SK-N-SH treated with all-trans-retinoic acid at 6 μM for 48 hours (cell line): Measurements from ENCODE around the gene KLHL17.

Experiments
- ARNTL ChIP-seq: fragments of 450-650 bp; formaldehyde crosslinking; IDR thresholded peaks from 2 replicates; pipeline ENCODE4 v1.5.0; 2020; ENCODE audit warnings: low read depth, mild to moderate bottlenecking, moderate library complexity, borderline replicate concordance
- BACH2 ChIP-seq: fragments of 250-450 bp; sonication (Bioruptor Pico); IDR thresholded peaks from 2 replicates; pipeline ENCODE4 v1.9.0; 2021; ENCODE audit warnings: mild to moderate bottlenecking, borderline replicate concordance
- CSRNP3 ChIP-seq: fragments of 250-450 bp; sonication (Bioruptor Pico); IDR thresholded peaks from 2 replicates; pipeline ENCODE4 v1.5.1; 2021; ENCODE audit warnings: mild to moderate bottlenecking, moderate library complexity
- GLIS3 ChIP-seq: fragments of 250-450 bp; sonication (Bioruptor Pico); IDR thresholded peaks from 2 replicates; pipeline ENCODE4 v1.5.0; 2020; ENCODE audit warnings: mild to moderate bottlenecking, moderate library complexity
- ISL1 ChIP-seq: fragments of 250-450 bp; sonication (Bioruptor Pico); IDR thresholded peaks from 2 replicates; pipeline ENCODE4 v2.1.2; 2022; ENCODE audit warnings: mild to moderate bottlenecking, moderate library complexity
- OSR1 ChIP-seq: fragments of 250-450 bp; sonication (Bioruptor Pico); IDR thresholded peaks from 2 replicates; pipeline ENCODE4 v1.8.0; 2022; ENCODE audit warnings: moderate library complexity, mild to moderate bottlenecking, inconsistent platforms
- PATZ1 ChIP-seq: fragments of 250-450 bp; sonication (Bioruptor Pico); IDR thresholded peaks from 2 replicates; pipeline ENCODE4 v1.8.0; 2020; ENCODE audit warnings: mild to moderate bottlenecking, moderate library complexity, borderline replicate concordance
- TCF4 ChIP-seq: fragments of 250-450 bp; sonication (Bioruptor Pico); IDR thresholded peaks from 2 replicates; pipeline ENCODE4 v1.8.0; 2021; ENCODE audit warnings: mild to moderate bottlenecking, moderate library complexity, borderline replicate concordance
- ZNF565 ChIP-seq: fragments of 450-650 bp; formaldehyde crosslinking; conservative IDR thresholded peaks from 2 replicates; pipeline ENCODE4 v1.5.0; 2020; ENCODE audit warnings: low read depth, mild to moderate bottlenecking, moderate library complexity
- TF ChIP-seq, protein P1 (sequence below): fragments of 250-450 bp; sonication (Bioruptor Pico); IDR thresholded peaks from 2 replicates; pipeline ENCODE4 v1.5.1; 2020; ENCODE audit warnings: low read depth, mild to moderate bottlenecking, moderate library complexity

DNA sequence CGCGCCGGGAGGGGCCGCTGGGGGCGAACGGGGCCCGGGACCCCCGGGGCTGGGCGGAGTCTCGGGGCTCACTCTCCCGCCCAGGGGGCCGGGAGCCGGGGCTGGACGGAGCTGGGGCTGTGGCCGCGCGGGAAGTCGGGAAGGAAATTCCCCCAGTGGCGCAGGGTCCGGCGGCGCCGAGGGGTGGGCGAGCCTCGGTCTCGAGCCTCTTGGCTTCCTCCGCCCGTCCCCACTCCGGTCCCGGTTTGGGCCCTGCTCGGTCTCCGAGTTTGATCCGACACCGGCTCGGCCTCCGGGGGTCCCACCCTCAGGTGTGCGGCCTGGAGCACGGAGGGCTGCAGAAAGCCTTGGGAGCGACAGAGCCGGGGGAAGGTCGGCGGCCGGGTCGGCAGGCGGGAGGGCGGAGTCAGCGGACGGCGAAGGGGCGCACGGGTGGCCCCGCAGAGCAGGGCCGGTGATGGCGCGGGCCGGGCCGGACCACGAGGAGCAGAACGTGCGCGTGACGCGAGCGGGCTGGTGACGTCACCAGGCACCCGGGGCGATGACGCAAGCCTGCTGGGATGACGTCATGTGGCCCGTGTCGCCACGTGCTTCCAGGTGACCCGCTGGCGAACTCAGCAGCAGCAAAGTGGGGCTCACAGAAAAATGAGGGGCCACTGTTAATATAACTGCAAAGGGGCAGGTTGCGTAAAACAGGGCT is 40.1 kb downstream of the KLHL17 start:
- TF ChIP-seq, protein P1, sequence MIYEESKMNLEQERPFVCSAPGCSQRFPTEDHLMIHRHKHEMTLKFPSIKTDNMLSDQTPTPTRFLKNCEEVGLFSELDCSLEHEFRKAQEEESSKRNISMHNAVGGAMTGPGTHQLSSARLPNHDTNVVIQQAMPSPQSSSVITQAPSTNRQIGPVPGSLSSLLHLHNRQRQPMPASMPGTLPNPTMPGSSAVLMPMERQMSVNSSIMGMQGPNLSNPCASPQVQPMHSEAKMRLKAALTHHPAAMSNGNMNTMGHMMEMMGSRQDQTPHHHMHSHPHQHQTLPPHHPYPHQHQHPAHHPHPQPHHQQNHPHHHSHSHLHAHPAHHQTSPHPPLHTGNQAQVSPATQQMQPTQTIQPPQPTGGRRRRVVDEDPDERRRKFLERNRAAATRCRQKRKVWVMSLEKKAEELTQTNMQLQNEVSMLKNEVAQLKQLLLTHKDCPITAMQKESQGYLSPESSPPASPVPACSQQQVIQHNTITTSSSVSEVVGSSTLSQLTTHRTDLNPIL (CRISPR knock-in tag), result no peak
- TF ChIP-seq ZNF565 (CRISPR knock-in tag), result no peak
- no peak for TF ChIP-seq ARNTL (CRISPR knock-in tag)
- no peak for TF ChIP-seq PATZ1
- no peak for TF ChIP-seq TCF4 (CRISPR knock-in tag)
- TF ChIP-seq GLIS3 (CRISPR knock-in tag), result no peak
- TF ChIP-seq BACH2 (CRISPR knock-in tag), result no peak
- no peak for TF ChIP-seq OSR1
- no peak for TF ChIP-seq CSRNP3 (CRISPR knock-in tag)
- TF ChIP-seq ISL1, result no peak
